Hepatocyte (in vitro differentiated cells): ENCODE results near the gene OTULIN. TPM values are rescaled to one million over a fixed set of nuclear protein-coding genes. Genes with fewer than 3 reads are reported as not detected.

Experiments
- DNase-seq: peaks from one replicate; pipeline ENCODE4 v3.0.0-alpha.2; 2016; ENCODE audit warnings: low spot score
- H2AFZ ChIP-seq: fragments of 200-600 bp; sonication (generic); 2 replicates; pipeline ENCODE4 v1.6.0; 2016; ENCODE audit warnings: antibody characterized with exemption, mild to moderate bottlenecking
- H3K27ac ChIP-seq: fragments of 200-600 bp; sonication (generic); 2 replicates; pipeline ENCODE4 v1.5.1; 2016; ENCODE audit warnings: mild to moderate bottlenecking
- H3K27me3 ChIP-seq: fragments of 200-600 bp; sonication (generic); 2 replicates; pipeline ENCODE4 v1.6.1; 2016
- H3K36me3 ChIP-seq: fragments of 200-600 bp; sonication (generic); replicated peaks from 2 replicates; pipeline ENCODE4 v1.5.1; 2016; ENCODE audit warnings: low read depth; ENCODE audit not compliant: insufficient read depth
- H3K4me1 ChIP-seq: fragments of 200-600 bp; sonication (generic); 2 replicates; pipeline ENCODE4 v1.5.1; 2016; ENCODE audit warnings: mild to moderate bottlenecking, moderate library complexity; ENCODE audit not compliant: insufficient read depth
- H3K4me2 ChIP-seq: fragments of 200-600 bp; sonication (generic); 2 replicates; pipeline ENCODE4 v1.6.0; 2016
- H3K4me3 ChIP-seq: fragments of 200-600 bp; sonication (generic); 2 replicates; pipeline ENCODE4 v1.5.1; 2016; ENCODE audit warnings: mild to moderate bottlenecking
- H3K79me2 ChIP-seq: fragments of 200-600 bp; sonication (generic); 2 replicates; pipeline ENCODE4 v1.6.0; 2017; ENCODE audit warnings: mild to moderate bottlenecking
- H3K9me2 ChIP-seq: fragments of 200-600 bp; sonication (generic); replicated peaks from 2 replicates; pipeline ENCODE4 v1.6.0; 2017; ENCODE audit warnings: mild to moderate bottlenecking; ENCODE audit not compliant: insufficient read depth
- H3K9me3 ChIP-seq: fragments of 200-600 bp; sonication (generic); 2 replicates; pipeline ENCODE4 v1.5.1; 2016; ENCODE audit warnings: low read depth, mild to moderate bottlenecking
- H4K20me1 ChIP-seq: fragments of 200-600 bp; sonication (generic); 2 replicates; pipeline ENCODE4 v1.6.0; 2016; ENCODE audit warnings: mild to moderate bottlenecking; ENCODE audit not compliant: insufficient read depth, poor library complexity, severe bottlenecking
- CTCF ChIP-seq: fragments of 200-600 bp; sonication (generic); IDR thresholded peaks from 2 replicates; pipeline ENCODE4 v1.5.1; 2016; ENCODE audit warnings: antibody characterized with exemption, mild to moderate bottlenecking; ENCODE audit not compliant: poor library complexity
- EZH2 ChIP-seq: fragments of 200-600 bp; sonication (generic); IDR thresholded peaks from 2 replicates; pipeline ENCODE4 v1.6.1; 2016; ENCODE audit warnings: antibody characterized with exemption, mild to moderate bottlenecking, borderline replicate concordance
- EZH2phosphoT487 ChIP-seq: fragments of 200-600 bp; sonication (generic); IDR thresholded peaks from one replicate; pipeline ENCODE4 v1.6.1; 2018; ENCODE audit warnings: antibody characterized with exemption, mild to moderate bottlenecking, low read depth, moderate library complexity; ENCODE audit not compliant: unreplicated experiment, severe bottlenecking
- WGBS: methylation state at CpG from one replicate; pipeline ENCODE4 v1.1.6; 2016; ENCODE audit warnings: low lambda C conversion rate; ENCODE audit errors: missing lambda C conversion rate; 5-methylcytosine and 5-hydroxymethylcytosine counted together
- polyA plus RNA-seq: library from polyadenylated mRNA; unstranded; fragments of >200 nt; fragmentation: Nextera tagmentation; extraction: Ambion mirVana; gene quantifications from 2 replicates; pipeline ENCODE4 v1.2.1, GENCODE V29; 2016
- total RNA-seq: library from RNA; depleted of rRNA; stranded (reverse); fragments of >200 nt; gene quantifications from 2 replicates; pipeline ENCODE4 v1.2.3, GENCODE V29; 2014

Gene OTULIN
- total and polyA plus RNA-seq, 2 experiments from 2014 or later = 21.0 to 45.2 TPM

GRCh38 chr5:14705556-14705955 is 41.0 kb downstream of the OTULIN start:
- Histone ChIP-seq H3K27me3 (no peaks in the 10 kb centered on the region), H3K4me3 (no peak overlapping the region), H2AFZ (no peak overlapping the region), H3K9me2 (no peaks in the 10 kb centered on the region), H3K36me3 (no peaks in the 10 kb centered on the region), H3K79me2 (no peaks in the 10 kb centered on the region), H3K4me1 (no peaks in the 10 kb centered on the region), H3K9me3 (no peaks in the 10 kb centered on the region), H4K20me1 (no peaks in the 10 kb centered on the region), H3K27ac (no peak overlapping the region), H3K4me2 (no peak overlapping the region)
- TF ChIP-seq EZH2 (no peak), CTCF (no peak), EZH2phosphoT487 (no peak)
- no peak for DNase-seq
- WGBS = 95% methylated on average over 8 of the region's 8 CpGs

GRCh38 chr5:14706615-14707021 is 42.1 kb downstream of the OTULIN start:
- DNase-seq = no peak
- H3K27ac ChIP-seq = no peak overlapping the region
- TF ChIP-seq EZH2phosphoT487 (no peak), EZH2 (no peak), CTCF (no peak)
- no peaks in the 10 kb centered on the region for H3K36me3 ChIP-seq
- no peak overlapping the region for H3K4me3 ChIP-seq
- H3K9me3 ChIP-seq = no peaks in the 10 kb centered on the region
- no peak overlapping the region for H2AFZ ChIP-seq
- H3K4me2 ChIP-seq = no peak overlapping the region
- WGBS = 83% methylated on average over 6 of the region's 6 CpGs
- H3K9me2 ChIP-seq = no peaks in the 10 kb centered on the region
- no peaks in the 10 kb centered on the region for H4K20me1 ChIP-seq
- no peaks in the 10 kb centered on the region for H3K4me1 ChIP-seq
- no peaks in the 10 kb centered on the region for H3K27me3 ChIP-seq
- no peaks in the 10 kb centered on the region for H3K79me2 ChIP-seq

- no peaks in the 10 kb centered on the region for H3K36me3 ChIP-seq
- H3K9me3 ChIP-seq = no peaks in the 10 kb centered on the region
- H3K79me2 ChIP-seq = no peaks in the 10 kb centered on the region
- H3K4me2 ChIP-seq = no peak overlapping the region
- H3K27ac ChIP-seq = no peak overlapping the region
- no peaks in the 10 kb centered on the region for H3K27me3 ChIP-seq
- H2AFZ ChIP-seq = no peak overlapping the region
- no peaks in the 10 kb centered on the region for H3K4me1 ChIP-seq
- H3K9me2 ChIP-seq = no peaks in the 10 kb centered on the region
- no peaks in the 10 kb centered on the region for H4K20me1 ChIP-seq
- TF ChIP-seq CTCF (no peak), EZH2 (no peak), EZH2phosphoT487 (no peak)
- 93% methylated on average over 9 of the region's 9 CpGs for WGBS
- DNase-seq = no peak
- H3K4me3 ChIP-seq = no peak overlapping the region
Measured at GRCh38 chr5:14707811-14708390, 43.4 kb downstream of the OTULIN start.

GRCh38 chr5:14708551-14708950 is 44.0 kb downstream of the OTULIN start:
- H3K9me3 ChIP-seq = no peaks in the 10 kb centered on the region
- TF ChIP-seq EZH2phosphoT487 = no peak
- no peak for TF ChIP-seq CTCF
- TF ChIP-seq EZH2 = no peak
- H2AFZ ChIP-seq = no peak overlapping the region
- H3K27ac ChIP-seq = no peak overlapping the region
- H4K20me1 ChIP-seq = no peaks in the 10 kb centered on the region
- no peaks in the 10 kb centered on the region for H3K36me3 ChIP-seq
- no peaks in the 10 kb centered on the region for H3K27me3 ChIP-seq
- WGBS = 96% methylated on average over 5 of the region's 5 CpGs
- H3K4me2 ChIP-seq = no peak overlapping the region
- H3K79me2 ChIP-seq = no peaks in the 10 kb centered on the region
- H3K4me3 ChIP-seq = no peak overlapping the region
- H3K9me2 ChIP-seq = no peaks in the 10 kb centered on the region
- DNase-seq = no peak
- no peaks in the 10 kb centered on the region for H3K4me1 ChIP-seq
